Brain microvascular endothelial cell (primary cell): ENCODE data around the gene SPSB1.

ENCODE experiments used
- DNase-seq: peaks from one replicate; pipeline ENCODE4 v3.0.0-alpha.2; 2020
- H3K27ac ChIP-seq: fragments of 250-450 bp; sonication (Bioruptor Pico); 2 replicates; pipeline ENCODE4 v1.5.1; 2020; ENCODE audit warnings: mild to moderate bottlenecking, moderate library complexity
- H3K27me3 ChIP-seq: fragments of 250-450 bp; sonication (Bioruptor Pico); replicated peaks from 2 replicates; pipeline ENCODE4 v1.5.1; 2020; ENCODE audit warnings: mild to moderate bottlenecking
- H3K36me3 ChIP-seq: fragments of 250-450 bp; sonication (Bioruptor Pico); replicated peaks from 2 replicates; pipeline ENCODE4 v1.5.1; 2020; ENCODE audit warnings: mild to moderate bottlenecking
- H3K4me3 ChIP-seq: 2 replicates; pipeline ENCODE4 v1.5.1; 2011; ENCODE audit warnings: low read depth, mild to moderate bottlenecking, control low read depth, low read length, moderate library complexity
- in situ Hi-C: cut with HindIII; loops from 2 replicates; pipeline ENCODE4 v1.10.0; 2017; ENCODE audit warnings: low sequenced_read_pairs, low pct_ligation_motif_present
- TF ChIP-seq, protein P1 (sequence below): IDR thresholded peaks from 2 replicates; pipeline ENCODE4 v1.5.1; 2011; ENCODE audit warnings: low read depth, mild to moderate bottlenecking, moderate library complexity, low read length, control low read depth, inconsistent platforms; ENCODE audit errors: missing control alignments

SPSB1 gene

GRCh38 chr1:9262096-9262986, 30.4 kb upstream of the SPSB1 start:
- Histone ChIP-seq H3K27me3 (no peaks in the 10 kb centered on the region), H3K36me3 (peaks cover 4% of the 10 kb centered on the region), H3K4me3 (no peak overlapping the region), H3K27ac (no peak overlapping the region)
- DNase-seq, result no peak
- TF ChIP-seq, protein P1, sequence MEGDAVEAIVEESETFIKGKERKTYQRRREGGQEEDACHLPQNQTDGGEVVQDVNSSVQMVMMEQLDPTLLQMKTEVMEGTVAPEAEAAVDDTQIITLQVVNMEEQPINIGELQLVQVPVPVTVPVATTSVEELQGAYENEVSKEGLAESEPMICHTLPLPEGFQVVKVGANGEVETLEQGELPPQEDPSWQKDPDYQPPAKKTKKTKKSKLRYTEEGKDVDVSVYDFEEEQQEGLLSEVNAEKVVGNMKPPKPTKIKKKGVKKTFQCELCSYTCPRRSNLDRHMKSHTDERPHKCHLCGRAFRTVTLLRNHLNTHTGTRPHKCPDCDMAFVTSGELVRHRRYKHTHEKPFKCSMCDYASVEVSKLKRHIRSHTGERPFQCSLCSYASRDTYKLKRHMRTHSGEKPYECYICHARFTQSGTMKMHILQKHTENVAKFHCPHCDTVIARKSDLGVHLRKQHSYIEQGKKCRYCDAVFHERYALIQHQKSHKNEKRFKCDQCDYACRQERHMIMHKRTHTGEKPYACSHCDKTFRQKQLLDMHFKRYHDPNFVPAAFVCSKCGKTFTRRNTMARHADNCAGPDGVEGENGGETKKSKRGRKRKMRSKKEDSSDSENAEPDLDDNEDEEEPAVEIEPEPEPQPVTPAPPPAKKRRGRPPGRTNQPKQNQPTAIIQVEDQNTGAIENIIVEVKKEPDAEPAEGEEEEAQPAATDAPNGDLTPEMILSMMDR, result no peak
- in situ Hi-C loops, result no loop called here

GRCh38 chr1:9263276-9263855, 29.3 kb upstream of the SPSB1 start:
- peaks cover 4% of the 10 kb centered on the region for H3K36me3 ChIP-seq
- H3K27me3 ChIP-seq, result no peaks in the 10 kb centered on the region
- H3K4me3 ChIP-seq, result no peak overlapping the region
- in situ Hi-C loops, result no loop called here
- TF ChIP-seq, protein P1, result no peak
- H3K27ac ChIP-seq, result no peak overlapping the region
- DNase-seq, result no peak

- Histone ChIP-seq H3K27ac (no peak overlapping the region), H3K4me3 (no peak overlapping the region), H3K27me3 (no peaks in the 10 kb centered on the region), H3K36me3 (peaks cover 4% of the 10 kb centered on the region)
- in situ Hi-C loops, result no loop called here
- no peak for DNase-seq
- TF ChIP-seq, protein P1, result no peak
Observed at GRCh38 chr1:9263984-9264872, 28.5 kb upstream of the SPSB1 start.

DNA sequence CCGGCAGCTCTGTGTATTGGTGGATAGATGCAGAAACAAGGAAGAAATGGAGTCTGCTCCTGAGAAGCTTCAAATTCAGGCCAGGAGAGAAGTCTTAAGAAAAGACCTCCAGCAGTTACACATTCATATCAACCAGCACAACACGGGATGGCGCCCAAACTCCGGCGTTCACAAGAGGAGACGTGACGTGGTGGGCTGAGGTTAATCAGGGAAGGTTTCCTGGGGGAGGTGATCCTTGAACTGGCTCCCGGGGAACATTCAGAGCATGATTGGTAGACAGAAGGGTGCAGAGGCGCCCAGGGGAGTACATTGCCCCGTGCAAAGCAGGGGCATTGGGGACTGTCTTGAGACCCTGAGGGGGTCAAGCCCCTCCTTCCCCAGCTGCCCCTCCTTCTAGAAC, 27.7 kb upstream of the SPSB1 start:
- H3K36me3 ChIP-seq, result peaks cover 4% of the 10 kb centered on the region
- in situ Hi-C loops, result no loop called here

DNA sequence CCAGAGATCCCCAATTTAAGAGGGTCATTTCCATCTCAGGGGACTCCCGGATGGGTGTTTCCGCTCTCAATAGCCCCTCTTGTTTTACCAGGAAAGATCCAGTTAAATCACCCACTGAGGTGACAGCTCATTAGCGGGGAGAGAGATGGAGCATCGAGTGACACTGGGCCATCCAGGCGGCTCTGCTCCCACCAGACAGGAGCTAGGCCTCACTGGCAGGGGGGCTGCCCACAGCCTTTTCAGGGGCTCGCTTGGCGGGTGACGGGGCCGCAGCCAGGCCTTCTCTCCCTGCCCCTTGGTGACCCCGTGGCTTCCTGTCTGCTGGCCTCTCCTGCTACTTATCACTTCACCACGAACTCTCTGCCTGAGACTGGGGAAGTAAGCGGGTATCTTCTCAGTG, 26.7 kb upstream of the SPSB1 start:
- in situ Hi-C loops, result no loop called here
- no peak for DNase-seq
- Histone ChIP-seq H3K4me3 (no peak overlapping the region), H3K36me3 (peaks cover 4% of the 10 kb centered on the region), H3K27ac (no peak overlapping the region), H3K27me3 (no peaks in the 10 kb centered on the region)
- TF ChIP-seq, protein P1, result no peak

More for the DNA sequence above, 27.7 kb upstream of the SPSB1 start:
- Histone ChIP-seq H3K27ac (no peak overlapping the region), H3K4me3 (no peak overlapping the region), H3K27me3 (no peaks in the 10 kb centered on the region)
- DNase-seq, result no peak
- TF ChIP-seq, protein P1, result no peak
